RWPE1 (cell line): ENCODE measurements around the gene ADM5.

ENCODE experiments used
- CTCF ChIA-PET: fragments of 350-600 bp; sonication (Branson Sonifier 250); formaldehyde crosslinking; extraction: SDS; loops from one replicate; lab custom pipeline; 2021; lab: Yijun Ruan, JAX
- POLR2A ChIA-PET: fragments of 400-600 bp; formaldehyde crosslinking; extraction: SDS; loops from one replicate; lab custom pipeline; 2020; ENCODE audit warnings: antibody characterized with exemption; ENCODE audit not compliant: low non-redundant PET; lab: Yijun Ruan, JAX
- DNase-seq: peaks from one replicate; pipeline ENCODE4 v3.0.0; 2012; ENCODE audit warnings: low spot score
- H3K27ac ChIP-seq: fragments of 450-650 bp; 2 replicates; pipeline ENCODE4 v1.5.1; 2017
- CTCF ChIP-seq: fragments of 450-650 bp; conservative IDR thresholded peaks from 2 replicates; pipeline ENCODE4 v1.5.1; 2017; ENCODE audit warnings: low read depth, mild to moderate bottlenecking

ADM5 gene

DNA sequence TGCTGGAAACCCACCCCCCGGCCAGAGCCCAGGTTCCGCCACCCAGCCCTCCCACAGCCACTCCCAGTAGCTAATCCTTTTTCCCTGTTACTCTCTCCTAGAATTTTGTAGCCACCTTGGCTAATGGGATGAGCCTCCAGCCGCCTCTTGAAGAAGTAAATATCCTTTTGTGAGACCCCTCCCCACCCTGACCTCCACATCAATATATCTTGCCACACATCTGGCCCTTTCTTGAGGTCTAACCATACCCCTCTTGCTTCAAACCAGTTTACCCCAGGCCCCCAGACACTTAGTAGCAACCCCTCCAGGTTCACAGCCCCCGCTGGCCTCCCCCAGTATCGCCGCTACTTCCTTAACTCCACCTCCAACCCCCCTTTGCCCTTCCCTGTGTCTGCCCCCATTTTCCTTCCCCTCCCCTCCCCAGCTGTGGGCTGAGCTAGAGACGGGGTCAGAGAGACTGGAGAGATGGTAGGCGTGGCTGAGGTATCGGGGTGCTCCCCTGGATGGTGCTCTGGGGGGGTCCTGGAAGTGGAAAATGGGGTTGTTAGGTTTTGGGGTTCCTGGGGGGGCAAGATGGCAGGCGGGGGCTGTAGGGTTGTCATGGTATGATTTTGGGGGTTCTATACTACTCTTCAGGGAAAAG, 9.5 kb upstream of the ADM5 start:
- ChIA-PET POLR2A (no interaction called here), CTCF (interaction anchor here (0.7 to 1.1 kb wide), 2 partner anchors 110 to 339 kb away, joined by 3 to 4 read pairs; no protein-coding TSS in a partner anchor)
- H3K27ac ChIP-seq, result peak overlapping the region; percentile 88
- no peak for DNase-seq
- no peak for TF ChIP-seq CTCF

DNA sequence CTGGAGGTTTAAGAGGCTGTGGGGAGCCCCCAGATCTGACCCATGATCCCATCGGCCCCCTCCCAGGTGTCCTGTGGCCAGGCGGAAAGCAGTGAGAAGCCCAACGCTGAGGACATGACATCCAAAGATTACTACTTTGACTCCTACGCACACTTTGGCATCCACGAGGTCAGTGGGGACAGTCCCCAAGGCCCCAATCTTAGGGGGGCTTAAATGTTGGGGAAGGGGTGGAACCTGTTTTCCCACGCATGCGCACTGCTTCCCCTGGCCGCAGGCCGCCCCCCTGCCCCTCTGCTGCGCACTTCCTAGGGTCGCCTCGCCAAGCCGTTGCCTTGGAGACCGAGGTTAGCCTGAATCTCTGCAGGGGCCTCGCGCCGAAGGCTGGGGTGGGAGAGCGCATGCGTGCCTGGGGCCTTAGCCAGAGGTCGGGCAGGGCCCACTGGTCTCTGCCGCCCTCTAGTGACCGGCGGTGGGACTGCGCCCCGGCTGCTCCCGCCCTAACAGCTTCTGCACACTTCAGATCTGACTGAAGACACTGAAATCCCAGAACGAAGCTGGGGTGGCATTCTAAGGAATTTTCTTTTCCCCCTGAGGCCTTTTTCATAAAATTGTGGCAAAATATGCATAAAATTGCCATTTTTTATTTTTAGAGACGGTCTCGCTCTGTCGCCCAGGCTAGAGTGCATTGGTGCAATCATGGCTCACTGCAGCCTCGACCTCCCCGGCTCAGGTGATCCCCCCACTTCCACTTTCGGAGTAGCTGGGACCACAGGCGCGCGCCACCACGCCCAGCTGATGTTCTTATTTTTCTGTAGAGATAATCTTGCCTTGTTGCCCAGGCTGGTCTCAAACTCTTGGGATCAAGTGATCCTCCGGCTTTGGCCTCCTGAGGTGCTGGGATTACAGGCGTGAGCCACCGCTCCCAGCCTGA, 8.7 kb upstream of the ADM5 start:
- CTCF ChIA-PET, result interaction anchor here (0.5 to 1.1 kb wide), 14 partner anchors 8 to 340 kb away, joined by 3 to 5 read pairs (median 3); partner anchors contain the start of genes ADM5 and NOSIP
- peak; percentile 99 for TF ChIP-seq CTCF
- peak; percentile 89 for DNase-seq
- H3K27ac ChIP-seq, result peak overlapping the region; percentile 88
- POLR2A ChIA-PET, result no interaction called here

- H3K27ac ChIP-seq, result peak overlapping the region; percentile 88; the same call in 1 of the 2 replicates
- ChIA-PET POLR2A (no interaction called here), CTCF (interaction anchor here (0.6 to 1.1 kb wide), 3 partner anchors 46 to 179 kb away, joined by 3 to 5 read pairs (median 5); no protein-coding TSS in a partner anchor)
- no peak for DNase-seq
- no peak for TF ChIP-seq CTCF
Measured at GRCh38 chr19:49681830-49682229, 7.6 kb upstream of the ADM5 start.

DNA sequence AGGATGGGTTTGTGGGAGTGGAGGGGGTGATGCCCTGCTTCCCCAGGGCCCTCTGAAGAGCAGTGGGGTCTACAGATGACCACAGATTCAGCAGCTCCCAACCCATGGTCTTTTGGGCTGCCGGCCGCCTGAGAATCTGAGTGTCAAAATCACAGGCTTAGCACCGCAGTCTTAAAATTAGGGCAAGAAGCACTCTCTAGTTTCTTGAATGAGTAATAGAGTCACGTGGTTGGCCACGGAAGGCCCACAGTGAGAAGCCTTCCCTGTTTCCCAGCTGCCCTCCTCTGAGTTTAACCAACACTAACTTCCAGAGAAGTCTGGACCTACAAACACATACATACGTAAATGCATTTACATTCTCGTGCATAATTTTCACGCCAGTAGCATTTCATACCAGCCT, 7.1 kb upstream of the ADM5 start:
- no peak for DNase-seq

GRCh38 chr19:49683814-49684250, 5.6 kb upstream of the ADM5 start:
- peak overlapping the region; percentile 27; the same call in 1 of the 2 replicates for H3K27ac ChIP-seq
- CTCF ChIA-PET, result interaction anchor here (0.6 to 1.0 kb wide), 4 partner anchors 15 to 624 kb away, joined by 3 to 4 read pairs (median 4); no protein-coding TSS in a partner anchor

More for the DNA sequence above, 7.1 kb upstream of the ADM5 start:
- ChIA-PET POLR2A (no interaction called here), CTCF (interaction anchor here (0.6 to 0.7 kb wide), 3 partner anchors 47 to 208 kb away, joined by 3 to 5 read pairs (median 4); no protein-coding TSS in a partner anchor)
- peak overlapping the region; percentile 88; the same call in 1 of the 2 replicates for H3K27ac ChIP-seq
- TF ChIP-seq CTCF, result no peak

More at GRCh38 chr19:49683814-49684250, 5.6 kb upstream of the ADM5 start:
- POLR2A ChIA-PET, result no interaction called here
- TF ChIP-seq CTCF, result no peak
- DNase-seq, result no peak
